Tibial nerve (tissue), 4 donors: ENCODE measurements around the gene RPS24.

Source experiments
- EP300 ChIP-seq, 2 donors: sonication (generic); formaldehyde crosslinking; IDR thresholded peaks; one replicate each; pipeline ENCODE4 v1.6.1; 2017; ENCODE audit warnings: antibody characterized with exemption in 2 of 2, mild to moderate bottlenecking in 1 of 2
- POLR2A ChIP-seq, 2 donors: fragments of 450-650 bp; IDR thresholded peaks; one replicate each; pipeline ENCODE4 v1.6.1; 2017; ENCODE audit warnings: antibody characterized with exemption in 2 of 2, mild to moderate bottlenecking in 2 of 2, moderate library complexity in 2 of 2
- TF ChIP-seq, protein P1 (sequence below), 5 experiments: fragments of 200-600 bp in 3 of 5; fragments of 450-650 bp in 2 of 5; sonication (generic) in 3 of 5; IDR thresholded peaks; one replicate each; pipeline ENCODE4 v1.5.1; 2016 to 2019; ENCODE audit warnings: antibody characterized with exemption in 5 of 5, mild to moderate bottlenecking in 3 of 5, moderate library complexity in 2 of 5

DNA sequence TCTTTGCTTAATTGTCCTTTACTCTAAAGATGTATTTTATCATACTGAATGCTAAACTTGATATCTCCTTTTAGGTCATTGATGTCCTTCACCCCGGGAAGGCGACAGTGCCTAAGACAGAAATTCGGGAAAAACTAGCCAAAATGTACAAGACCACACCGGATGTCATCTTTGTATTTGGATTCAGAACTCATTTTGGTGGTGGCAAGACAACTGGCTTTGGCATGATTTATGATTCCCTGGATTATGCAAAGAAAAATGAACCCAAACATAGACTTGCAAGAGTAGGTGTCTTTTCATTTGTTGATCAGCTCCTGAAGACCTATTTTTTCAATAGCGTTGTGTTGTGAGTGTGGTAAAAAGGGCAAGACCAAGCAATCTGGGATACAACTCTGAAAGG is 1.8 kb downstream of the RPS24 start:
- TF ChIP-seq POLR2A (IDR thresholded peaks at IDR 0.05): no peak
- TF ChIP-seq, protein P1, sequence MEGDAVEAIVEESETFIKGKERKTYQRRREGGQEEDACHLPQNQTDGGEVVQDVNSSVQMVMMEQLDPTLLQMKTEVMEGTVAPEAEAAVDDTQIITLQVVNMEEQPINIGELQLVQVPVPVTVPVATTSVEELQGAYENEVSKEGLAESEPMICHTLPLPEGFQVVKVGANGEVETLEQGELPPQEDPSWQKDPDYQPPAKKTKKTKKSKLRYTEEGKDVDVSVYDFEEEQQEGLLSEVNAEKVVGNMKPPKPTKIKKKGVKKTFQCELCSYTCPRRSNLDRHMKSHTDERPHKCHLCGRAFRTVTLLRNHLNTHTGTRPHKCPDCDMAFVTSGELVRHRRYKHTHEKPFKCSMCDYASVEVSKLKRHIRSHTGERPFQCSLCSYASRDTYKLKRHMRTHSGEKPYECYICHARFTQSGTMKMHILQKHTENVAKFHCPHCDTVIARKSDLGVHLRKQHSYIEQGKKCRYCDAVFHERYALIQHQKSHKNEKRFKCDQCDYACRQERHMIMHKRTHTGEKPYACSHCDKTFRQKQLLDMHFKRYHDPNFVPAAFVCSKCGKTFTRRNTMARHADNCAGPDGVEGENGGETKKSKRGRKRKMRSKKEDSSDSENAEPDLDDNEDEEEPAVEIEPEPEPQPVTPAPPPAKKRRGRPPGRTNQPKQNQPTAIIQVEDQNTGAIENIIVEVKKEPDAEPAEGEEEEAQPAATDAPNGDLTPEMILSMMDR (IDR thresholded peaks at IDR 0.05): no peak
- TF ChIP-seq EP300 (IDR thresholded peaks at IDR 0.05): no peak
